Neuronal stem cell (in vitro differentiated cells): ENCODE measurements around the gene PSTPIP1.

Experiments
- DNase-seq: peaks from one replicate; pipeline ENCODE4 v3.0.0-alpha.2; 2013; ENCODE audit warnings: low spot score
- H2AFZ ChIP-seq: one replicate; pipeline ENCODE4 v1.6.1; 2013; ENCODE audit warnings: mild to moderate bottlenecking, low read length, inconsistent platforms
- H2AK5ac ChIP-seq: 2 replicates; pipeline ENCODE4 v1.6.1; 2013; ENCODE audit warnings: low read depth, mild to moderate bottlenecking, inconsistent platforms, low read length, moderate library complexity, mixed read lengths
- H2BK120ac ChIP-seq: 2 replicates; pipeline ENCODE4 v1.6.1; 2013; ENCODE audit warnings: low read depth, mild to moderate bottlenecking, inconsistent platforms, low read length, moderate library complexity, mixed read lengths
- H2BK12ac ChIP-seq: one replicate; pipeline ENCODE4 v1.6.1; 2013; ENCODE audit warnings: low read length, inconsistent platforms
- H2BK15ac ChIP-seq: 2 replicates; pipeline ENCODE4 v1.6.1; 2013; ENCODE audit warnings: mild to moderate bottlenecking, low read length, inconsistent platforms, mixed read lengths
- H2BK5ac ChIP-seq: one replicate; pipeline ENCODE4 v1.6.1; 2013; ENCODE audit warnings: inconsistent platforms, mild to moderate bottlenecking, low read length, moderate library complexity
- H3K14ac ChIP-seq: one replicate; pipeline ENCODE4 v1.6.1; 2013; ENCODE audit warnings: low read length, inconsistent platforms
- H3K18ac ChIP-seq: 2 replicates; pipeline ENCODE4 v1.6.1; 2013; ENCODE audit warnings: low read length, inconsistent platforms
- H3K23ac ChIP-seq: 2 replicates; pipeline ENCODE4 v1.6.1; 2013; ENCODE audit warnings: low read depth, mild to moderate bottlenecking, mixed read lengths, low read length, inconsistent platforms; ENCODE audit not compliant: poor library complexity
- H3K27ac ChIP-seq: replicated peaks from 3 replicates; pipeline ENCODE4 v1.5.1; 2013; ENCODE audit warnings: low read length, inconsistent platforms
- H3K27me3 ChIP-seq, 3 experiments: 2 replicates each; pipeline ENCODE4 v1.6.1; 2013; ENCODE audit warnings: low read length in 3 of 3, mild to moderate bottlenecking in 2 of 3, inconsistent platforms in 1 of 3, low read depth in 1 of 3, mixed read lengths in 1 of 3, moderate library complexity in 1 of 3; ENCODE audit not compliant: control insufficient read depth in 3 of 3, insufficient read depth in 3 of 3
- H3K36me3 ChIP-seq, 2 donors: replicated peaks in 1 of 2; 2 replicates each; pipeline ENCODE4 v1.6.1; 2013; ENCODE audit warnings: low read length in 2 of 2; ENCODE audit not compliant: control insufficient read depth in 2 of 2, insufficient read depth in 2 of 2
- H3K4ac ChIP-seq: 2 replicates; pipeline ENCODE4 v1.6.1; 2013; ENCODE audit warnings: inconsistent platforms, mild to moderate bottlenecking, low read length, moderate library complexity
- H3K4me1 ChIP-seq, 2 donors: 1 replicate in 1 of 2; 2 replicates in 1 of 2; pipeline ENCODE4 v1.6.1; 2013; ENCODE audit warnings: low read length in 2 of 2, low read depth in 1 of 2; ENCODE audit not compliant: control insufficient read depth in 2 of 2, insufficient read depth in 1 of 2
- H3K4me2 ChIP-seq: one replicate; pipeline ENCODE4 v1.6.1; 2013; ENCODE audit warnings: mild to moderate bottlenecking, low read length, inconsistent platforms; ENCODE audit not compliant: insufficient read depth, poor library complexity, severe bottlenecking
- H3K4me3 ChIP-seq, 2 donors: 2 replicates each; pipeline ENCODE4 v1.5.1; 2013; ENCODE audit warnings: low read length in 2 of 2, mild to moderate bottlenecking in 2 of 2, inconsistent platforms in 1 of 2, moderate library complexity in 1 of 2
- H3K79me1 ChIP-seq: one replicate; pipeline ENCODE4 v1.6.1; 2013; ENCODE audit warnings: low read depth, mild to moderate bottlenecking, inconsistent platforms, low read length, moderate library complexity
- H3K9ac ChIP-seq: one replicate; pipeline ENCODE4 v1.6.1; 2013; ENCODE audit warnings: mild to moderate bottlenecking, low read depth, low read length, inconsistent platforms; ENCODE audit not compliant: poor library complexity
- H3K9me3 ChIP-seq, 2 donors: replicated peaks in 1 of 2; 2 replicates each; pipeline versions ENCODE3 to v1.6.1; 2013; ENCODE audit warnings: low read length in 2 of 2, mild to moderate bottlenecking in 2 of 2, inconsistent platforms in 1 of 2, low read depth in 1 of 2, mixed read lengths in 1 of 2, moderate library complexity in 1 of 2; ENCODE audit not compliant: control insufficient read depth in 2 of 2, insufficient read depth in 1 of 2
- H4K8ac ChIP-seq: one replicate; pipeline ENCODE4 v1.6.1; 2013; ENCODE audit warnings: low read depth, mild to moderate bottlenecking, inconsistent platforms, low read length, moderate library complexity
- H4K91ac ChIP-seq: one replicate; pipeline ENCODE4 v1.6.1; 2013; ENCODE audit warnings: low read length, low read depth, mild to moderate bottlenecking, inconsistent platforms; ENCODE audit not compliant: poor library complexity
- WGBS, 2 donors: extraction: QIAGEN DNeasy Blood & Tissue Kit; methylation state at CpG; one replicate each; pipeline ENCODE4 v1.1.7; 2013; ENCODE audit warnings: missing lambda C conversion rate in 2 of 2, mixed read lengths in 1 of 2; ENCODE audit not compliant: insufficient read length in 2 of 2, insufficient replicate concordance in 1 of 2; ENCODE audit errors: extremely low coverage in 2 of 2; 5-methylcytosine and 5-hydroxymethylcytosine counted together

Gene PSTPIP1

GRCh38 chr15:77053709-77054108, 58.8 kb downstream of the PSTPIP1 start:
- Histone ChIP-seq H3K23ac (no peak overlapping the region), H2BK5ac (no peak overlapping the region), H3K4me3 (no peak overlapping the region), H3K36me3 (peaks cover 10 to 95% of the 10 kb centered on the region in 2 donors), H3K27me3 (no peaks in the 10 kb centered on the region), H4K8ac (no peak overlapping the region), H3K14ac (no peak overlapping the region), H3K9ac (no peak overlapping the region), H3K18ac (no peak overlapping the region), H3K9me3 (no peaks in the 10 kb centered on the region), H2BK120ac (no peak overlapping the region), H2AK5ac (no peak overlapping the region), H2AFZ (no peak overlapping the region), H2BK12ac (no peak overlapping the region), H2BK15ac (no peak overlapping the region), H3K4ac (no peak overlapping the region), H3K4me1 (no peaks in the 10 kb centered on the region), H3K27ac (no peak overlapping the region), H4K91ac (no peak overlapping the region), H3K4me2 (no peak overlapping the region), H3K79me1 (no peaks in the 10 kb centered on the region)
- WGBS, 2 donors = no CpG with 5 or more reads among the region's 2 CpGs
- DNase-seq = no peak

GRCh38 chr15:77057072-77057471, 62.1 kb downstream of the PSTPIP1 start:
- H2BK120ac ChIP-seq = no peak overlapping the region
- H2AFZ ChIP-seq = no peak overlapping the region
- no peak overlapping the region for H4K91ac ChIP-seq
- no peak overlapping the region for H2BK12ac ChIP-seq
- no peak overlapping the region for H2AK5ac ChIP-seq
- no peaks in the 10 kb centered on the region for H3K79me1 ChIP-seq
- H3K4me2 ChIP-seq = no peak overlapping the region
- H3K9me3 ChIP-seq = no peaks in the 10 kb centered on the region
- peaks cover 0 to 10% of the 10 kb centered on the region in 2 donors for H3K4me1 ChIP-seq
- no peak overlapping the region for H3K18ac ChIP-seq
- H2BK5ac ChIP-seq = no peak overlapping the region
- H3K4ac ChIP-seq = no peak overlapping the region
- no peak overlapping the region for H3K23ac ChIP-seq
- no peak overlapping the region for H3K27ac ChIP-seq
- H3K9ac ChIP-seq = no peak overlapping the region
- no peak overlapping the region for H3K4me3 ChIP-seq
- H3K36me3 ChIP-seq = peaks cover 7 to 63% of the 10 kb centered on the region in 2 donors
- H3K27me3 ChIP-seq = no peaks in the 10 kb centered on the region
- no peak overlapping the region for H2BK15ac ChIP-seq
- H3K14ac ChIP-seq = no peak overlapping the region
- no CpG with 5 or more reads among the region's 1 CpG for WGBS, 2 donors
- H4K8ac ChIP-seq = no peak overlapping the region
- no peak for DNase-seq

- no peaks in the 10 kb centered on the region for H3K79me1 ChIP-seq
- no peak overlapping the region for H2BK15ac ChIP-seq
- no peak overlapping the region for H3K4me2 ChIP-seq
- no peak for DNase-seq
- 100% methylated on average over 1 of the region's 4 CpGs for WGBS, 2 donors
- H3K36me3 ChIP-seq = peaks cover 4 to 61% of the 10 kb centered on the region in 2 donors
- H3K27me3 ChIP-seq = no peaks in the 10 kb centered on the region
- no peak overlapping the region for H3K4ac ChIP-seq
- no peak overlapping the region for H2AK5ac ChIP-seq
- no peak overlapping the region for H2BK120ac ChIP-seq
- no peak overlapping the region for H3K14ac ChIP-seq
- peaks cover 0 to 10% of the 10 kb centered on the region in 2 donors for H3K4me1 ChIP-seq
- no peak overlapping the region for H3K23ac ChIP-seq
- no peak overlapping the region for H3K4me3 ChIP-seq
- no peaks in the 10 kb centered on the region for H3K9me3 ChIP-seq
- H3K18ac ChIP-seq = no peak overlapping the region
- H2AFZ ChIP-seq = no peak overlapping the region
- H2BK12ac ChIP-seq = no peak overlapping the region
- H4K8ac ChIP-seq = no peak overlapping the region
- H2BK5ac ChIP-seq = no peak overlapping the region
- no peak overlapping the region for H3K9ac ChIP-seq
- no peak overlapping the region for H3K27ac ChIP-seq
- no peak overlapping the region for H4K91ac ChIP-seq
These were observed 62.8 kb downstream of the PSTPIP1 start for GRCh38 chr15:77057685-77058084.

- Histone ChIP-seq H2BK12ac (no peak overlapping the region), H3K9me3 (no peaks in the 10 kb centered on the region), H2BK5ac (no peak overlapping the region), H3K27ac (no peak overlapping the region), H3K9ac (no peak overlapping the region), H3K27me3 (no peaks in the 10 kb centered on the region), H2BK120ac (no peak overlapping the region), H3K79me1 (no peaks in the 10 kb centered on the region), H3K4me3 (no peak overlapping the region), H3K14ac (no peak overlapping the region), H3K23ac (no peak overlapping the region), H3K36me3 (peaks cover 4 to 53% of the 10 kb centered on the region in 2 donors), H2BK15ac (no peak overlapping the region), H4K91ac (no peak overlapping the region), H3K4me1 (peaks cover 0 to 10% of the 10 kb centered on the region in 2 donors), H3K4me2 (no peak overlapping the region), H3K18ac (no peak overlapping the region), H2AK5ac (no peak overlapping the region), H2AFZ (no peak overlapping the region), H4K8ac (no peak overlapping the region), H3K4ac (no peak overlapping the region)
- no CpG with 5 or more reads among the region's 4 CpGs for WGBS, 2 donors
- DNase-seq = no peak
These were observed 63.5 kb downstream of the PSTPIP1 start for GRCh38 chr15:77058468-77058867.
